ENCODE measurements around the gene JMJD7. TPM values are rescaled to one million over a fixed set of nuclear protein-coding genes. Genes with fewer than 3 reads are reported as not detected.
A peak's percentile ranks its signal among the peaks of the same experiment; 100 is the strongest.

The JMJD7 gene
- total and polyA plus RNA-seq, 9 of the 15 experiments (the other 6 are each of a cell fraction or from before 2014, with no cell fraction given), result 1.2 to 13.9 (median 6.1) TPM

- peaks cover 10% of the 10 kb centered on the region; the same call in 1 of the 3 replicates for H3K36me3 ChIP-seq (ENCODE audit: control insufficient read depth, insufficient read depth, low read length)
- DNase-seq (ENCODE audit: extremely low read depth in 1 of 4, low spot score in 3 of 4) (no peak), FAIRE-seq (no peak), ATAC-seq (no peak)
- peak overlapping the region; percentile 91 for H2AFZ ChIP-seq (ENCODE audit: low read depth, low read length)
- no peaks in the 10 kb centered on the region for H3K9me3 ChIP-seq (replicated peaks; ENCODE audit: control insufficient read depth, insufficient read depth, low read depth, low read length)
- ChIA-PET POLR2A (interaction anchor here (1.0 kb wide), 1 partner anchor 17 kb away, joined by 3 read pairs; no protein-coding TSS in a partner anchor), CTCF (ENCODE audit: low intra/inter-chr PET ratio) (no interaction called here)
- no peaks in the 10 kb centered on the region for H3K27me3 ChIP-seq (ENCODE audit: control insufficient read depth in 2 of 2, insufficient read depth in 2 of 2, low read length in 2 of 2)
- no TSS peak for BruUV-seq (replicated peaks)
- intact Hi-C loops (cut with micrococcal nuclease) (no loop called here), in situ Hi-C loops (cut with MboI) (no loop called here)
- no peak overlapping the region for H3K27ac ChIP-seq (ENCODE audit: extremely low read depth, low read depth, low read length)
- H3K9ac ChIP-seq (ENCODE audit: insufficient read depth in 1 of 2, low read depth in 2 of 2, low read length in 2 of 2), result peak overlapping the region in 1 of 2 experiments; percentile 65; a peak in 3 of 4 replicates
- H3K4me3 ChIP-seq, result peak overlapping the region; percentile 52
- H3K79me2 ChIP-seq (ENCODE audit: control insufficient read depth, insufficient read depth, low read length), result peaks cover 9% of the 10 kb centered on the region; the same call in 2 of the 3 replicates
- H3K4me1 ChIP-seq (replicated peaks in 1 of 2; ENCODE audit: control insufficient read depth in 2 of 2, insufficient read depth in 2 of 2, low read length in 2 of 2), result peaks cover 6 to 23% of the 10 kb centered on the region in 2 experiments; a peak in 2 of 5 replicates
- no peaks in the 10 kb centered on the region for H3K9me1 ChIP-seq (ENCODE audit: control insufficient read depth, insufficient read depth, low read length)
- TF ChIP-seq ZNF24 (IDR thresholded peaks at IDR 0.05), result no peak
- TF ChIP-seq ZSCAN32 (CRISPR knock-in tag; IDR thresholded peaks at IDR 0.05), result no peak
- TF ChIP-seq ZBTB40 (IDR thresholded peaks at IDR 0.05), result no peak
- no peak for TF ChIP-seq ZBTB40 (CRISPR knock-in tag; IDR thresholded peaks at IDR 0.05)
- TF ChIP-seq ZNF431 (CRISPR knock-in tag; IDR thresholded peaks at IDR 0.05), result no peak
- TF ChIP-seq MXI1 (IDR thresholded peaks at IDR 0.05; ENCODE audit: low read depth, low read length), result no peak
- no peak for TF ChIP-seq SREBF2 (CRISPR knock-in tag; IDR thresholded peaks at IDR 0.05)
- no peak for TF ChIP-seq ZNF695 (CRISPR knock-in tag; IDR thresholded peaks at IDR 0.05)
- H4K20me1 ChIP-seq (replicated peaks; ENCODE audit: control insufficient read depth, insufficient read depth, low read length), result 0 out of 2 replicates have a peak, but pooled peaks cover 3% of the 10 kb centered on the region
- peak overlapping the region; percentile 87 for H3K4me2 ChIP-seq (ENCODE audit: insufficient read depth, low read length)
- 3% methylated on average over 6 of the region's 6 CpGs for WGBS (ENCODE audit: insufficient coverage, low coverage, missing lambda C conversion rate)
Measured at GRCh38 chr15:41828807-41829141, 882 bp downstream of the JMJD7 start.
